Fibroblast of upper back skin (primary cell): ENCODE results near the gene FLCN.

Experiments
- DNase-seq: peaks from one replicate; pipeline ENCODE4 v3.0.0-alpha.2; 2013

FLCN gene

DNA sequence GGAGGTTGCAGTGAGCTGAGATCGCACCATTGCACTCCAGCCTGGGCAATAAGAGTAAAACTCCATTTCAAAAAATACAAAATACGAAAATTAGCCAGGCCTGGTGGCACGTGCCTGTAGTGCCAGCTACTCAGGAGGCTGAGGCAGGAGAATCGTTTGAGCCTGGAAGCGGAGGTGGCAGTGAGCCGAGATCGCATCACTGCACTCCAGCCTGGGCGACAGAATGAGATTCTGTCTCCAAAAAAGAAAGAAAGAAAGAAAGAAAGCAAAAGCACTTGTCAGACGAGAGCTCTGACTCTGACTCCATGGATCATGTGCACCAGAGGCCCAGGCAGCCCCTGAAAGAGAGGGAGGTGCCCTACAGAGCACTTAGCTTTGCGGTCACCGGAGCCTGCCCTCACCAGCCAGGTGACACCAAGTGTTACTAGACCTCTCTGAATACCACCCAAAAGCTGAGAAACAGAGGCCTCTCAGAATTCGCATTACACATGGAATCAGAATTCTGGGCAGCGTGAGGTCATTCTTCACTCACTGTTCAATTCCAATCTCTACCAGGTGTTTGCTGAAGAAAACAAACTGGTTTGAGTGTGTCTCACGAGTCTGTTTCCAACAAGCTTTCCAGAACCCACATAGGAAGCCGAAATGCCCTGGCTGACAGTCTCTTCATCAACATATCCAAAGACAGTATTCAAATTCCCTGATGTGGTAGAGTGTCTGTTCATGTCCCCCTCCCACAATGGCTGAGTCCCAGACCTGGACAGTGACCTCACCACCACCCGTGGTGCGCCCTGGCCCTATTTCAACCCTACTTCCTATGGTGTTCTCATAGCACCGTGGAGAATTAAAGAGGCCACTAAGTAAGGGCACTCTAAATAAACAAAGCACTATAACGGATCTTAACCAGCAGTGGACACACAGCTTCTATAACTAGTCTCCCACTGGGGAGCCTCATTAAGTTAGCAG lies 1.5 kb downstream of the FLCN start:
- peak; percentile 20 for DNase-seq

DNA sequence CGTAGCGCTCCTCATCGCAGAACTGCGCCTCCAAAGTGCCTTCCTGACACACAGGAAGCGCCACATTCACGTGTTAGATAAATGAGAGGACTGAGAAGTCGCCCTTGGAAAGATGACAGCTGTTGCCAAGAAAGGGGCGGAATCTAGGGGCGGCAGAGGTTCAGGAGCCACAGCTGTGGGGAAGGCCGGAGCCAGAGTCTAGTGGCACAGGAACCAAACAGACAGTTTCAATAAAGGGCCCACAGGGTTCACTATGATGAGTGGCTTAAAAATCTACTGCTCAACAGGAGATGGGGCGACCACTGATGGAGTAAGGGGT lies 4.7 kb downstream of the FLCN start:
- no peak for DNase-seq

DNA sequence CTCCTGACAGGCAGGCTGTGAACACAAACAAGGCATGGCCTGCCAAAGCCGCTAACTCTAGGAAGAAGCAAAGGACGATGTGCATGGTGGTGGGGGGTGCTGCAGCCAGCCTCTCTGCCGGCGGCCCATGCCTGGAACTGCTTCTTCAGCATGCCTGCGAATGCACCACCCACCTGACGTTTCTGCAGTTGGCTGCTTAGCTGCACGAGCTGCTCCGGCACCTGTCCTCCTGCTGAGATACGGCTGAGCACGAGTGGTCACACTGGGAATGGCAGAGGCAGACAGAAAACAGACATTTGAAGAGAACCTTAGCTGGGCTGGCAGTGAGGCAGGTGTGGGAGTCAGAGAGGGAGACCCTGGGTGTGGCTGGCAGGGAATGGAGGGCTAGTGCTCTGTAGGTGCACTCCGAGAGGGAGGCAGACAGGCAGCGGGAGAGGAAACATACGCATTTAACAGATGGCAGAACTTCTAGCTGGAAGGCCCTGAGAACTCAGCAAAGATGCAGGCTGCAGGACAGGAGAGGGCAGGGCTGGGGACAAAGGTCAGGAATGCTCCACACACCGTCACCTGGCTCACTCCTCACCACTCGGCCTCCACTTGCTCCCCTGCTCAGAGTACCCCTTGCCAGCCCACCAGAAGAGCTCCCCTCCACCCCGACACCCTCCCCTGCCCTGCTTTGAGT lies 5.2 kb downstream of the FLCN start:
- no peak for DNase-seq

DNA sequence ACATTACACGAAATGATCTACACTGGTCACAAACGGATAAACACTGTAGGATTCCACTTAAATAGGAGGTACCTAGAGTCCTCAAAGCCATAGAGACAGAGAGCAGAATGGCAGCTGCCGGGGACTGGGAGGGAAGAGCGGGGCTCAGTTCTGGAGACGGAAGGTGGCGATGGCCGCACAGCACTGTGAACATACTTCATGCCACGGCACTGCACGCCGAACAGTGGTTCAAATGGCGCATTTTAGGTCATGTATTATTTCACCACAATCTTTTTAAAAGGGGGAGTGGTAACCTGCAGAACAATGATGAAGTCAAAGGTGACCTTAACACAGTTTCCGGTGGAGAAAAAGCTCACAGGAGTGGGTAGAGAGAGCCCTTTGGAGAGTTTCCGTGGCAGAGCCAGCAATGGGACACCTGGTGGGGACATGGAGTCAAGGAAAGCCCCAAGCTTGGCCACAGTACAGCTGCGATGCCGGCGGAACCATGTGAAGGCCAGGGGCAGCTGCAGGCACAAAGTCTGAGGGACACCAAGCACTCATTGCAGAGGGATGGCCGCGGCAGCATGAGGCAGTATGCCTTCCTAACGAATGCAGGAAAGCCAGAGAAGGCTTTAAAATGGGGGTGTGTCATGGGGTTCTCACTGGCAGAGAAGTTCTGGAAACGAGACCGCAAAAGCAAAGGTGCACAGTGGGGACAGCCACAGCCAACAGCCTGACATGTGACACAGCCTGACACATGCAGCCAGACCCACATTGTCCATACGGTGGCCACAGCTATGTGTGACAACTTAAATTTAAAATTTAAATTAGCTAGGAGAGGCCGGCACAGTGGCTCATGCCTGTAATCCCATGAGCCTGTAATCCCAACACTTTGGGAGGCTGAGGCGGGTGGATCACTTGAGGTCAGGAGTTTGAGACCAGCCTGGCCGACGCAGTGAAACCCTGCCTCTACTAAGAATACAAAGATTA lies 7.3 kb downstream of the FLCN start:
- DNase-seq = no peak

DNA sequence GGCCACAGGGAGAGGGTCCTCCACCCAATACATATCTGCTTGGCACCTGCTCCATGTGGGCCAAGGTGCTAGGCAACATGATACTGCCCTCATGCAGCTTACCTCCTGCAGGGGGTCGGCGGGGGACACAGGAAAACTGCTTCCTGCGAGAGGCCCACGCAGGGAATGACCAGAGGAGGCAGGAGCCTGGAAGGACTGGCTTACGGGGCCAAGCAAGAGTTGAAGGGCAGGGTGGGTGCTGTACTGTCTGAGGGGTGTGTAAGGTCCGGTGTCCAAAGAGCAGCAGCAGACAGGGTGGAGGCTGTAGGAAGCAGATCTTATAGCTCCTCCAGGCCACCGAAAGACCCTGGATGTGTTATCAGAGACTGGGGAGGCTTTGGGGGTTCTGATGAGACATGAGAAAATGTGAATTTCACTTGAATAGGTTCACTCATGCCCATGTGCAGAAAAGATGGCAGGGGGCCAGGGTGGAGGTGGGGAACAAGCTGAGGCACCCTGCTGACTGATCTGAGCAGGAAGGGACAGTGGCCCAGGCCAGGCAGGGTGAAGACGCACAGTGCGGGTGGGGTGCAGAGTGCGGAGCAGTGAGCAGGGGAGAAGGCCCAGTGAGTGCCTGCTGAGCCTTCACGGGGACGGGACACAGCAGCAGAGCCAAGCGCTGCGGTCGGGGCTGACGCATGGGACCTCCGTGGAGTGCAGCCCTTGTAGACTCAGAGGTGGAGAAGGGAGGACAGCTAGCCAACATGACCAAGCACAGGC lies 8.3 kb downstream of the FLCN start:
- DNase-seq = no peak

DNA sequence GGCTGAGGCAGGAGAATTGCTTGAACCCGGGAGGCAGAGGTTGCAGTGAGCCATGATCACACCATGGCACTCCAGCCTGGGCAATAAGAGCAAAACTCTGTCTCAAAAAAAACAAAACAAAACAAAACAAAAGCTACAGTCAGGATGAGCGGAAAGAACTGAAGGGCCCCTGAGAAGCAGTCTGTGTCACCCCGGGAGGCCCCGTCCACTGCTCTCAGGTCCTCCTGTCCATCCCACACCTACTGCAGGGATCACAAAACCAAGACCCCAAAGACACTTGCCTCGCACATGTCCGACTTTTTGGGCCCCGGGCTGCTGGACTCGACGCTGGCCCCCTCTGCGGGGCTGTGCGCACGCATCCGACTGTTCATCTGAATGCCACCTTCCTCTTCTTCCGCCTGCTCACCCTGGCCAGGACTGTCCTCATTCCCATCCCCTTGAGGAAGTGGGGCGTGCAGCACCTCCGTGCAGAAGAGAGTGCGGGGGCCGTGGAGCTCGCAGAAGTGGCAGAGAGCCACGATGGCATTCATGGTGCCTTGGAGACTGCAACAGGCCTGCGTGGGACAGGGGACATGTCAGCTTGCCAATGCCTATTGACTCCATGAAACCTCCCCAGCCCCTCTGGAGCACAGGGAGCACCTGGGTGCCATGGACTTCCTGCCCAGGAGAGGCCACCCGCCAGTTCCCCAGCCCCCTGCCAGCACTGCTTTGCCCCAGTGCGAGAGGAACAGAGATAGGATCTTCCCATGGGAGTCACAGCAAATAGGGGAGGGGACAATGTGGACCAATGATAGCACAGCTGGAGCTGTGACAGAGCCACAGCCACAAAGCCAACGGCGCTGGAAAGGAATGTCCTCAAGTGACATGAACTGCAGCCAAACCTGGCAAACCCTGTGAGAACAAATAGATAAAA lies 9.1 kb downstream of the FLCN start:
- no peak for DNase-seq

DNA sequence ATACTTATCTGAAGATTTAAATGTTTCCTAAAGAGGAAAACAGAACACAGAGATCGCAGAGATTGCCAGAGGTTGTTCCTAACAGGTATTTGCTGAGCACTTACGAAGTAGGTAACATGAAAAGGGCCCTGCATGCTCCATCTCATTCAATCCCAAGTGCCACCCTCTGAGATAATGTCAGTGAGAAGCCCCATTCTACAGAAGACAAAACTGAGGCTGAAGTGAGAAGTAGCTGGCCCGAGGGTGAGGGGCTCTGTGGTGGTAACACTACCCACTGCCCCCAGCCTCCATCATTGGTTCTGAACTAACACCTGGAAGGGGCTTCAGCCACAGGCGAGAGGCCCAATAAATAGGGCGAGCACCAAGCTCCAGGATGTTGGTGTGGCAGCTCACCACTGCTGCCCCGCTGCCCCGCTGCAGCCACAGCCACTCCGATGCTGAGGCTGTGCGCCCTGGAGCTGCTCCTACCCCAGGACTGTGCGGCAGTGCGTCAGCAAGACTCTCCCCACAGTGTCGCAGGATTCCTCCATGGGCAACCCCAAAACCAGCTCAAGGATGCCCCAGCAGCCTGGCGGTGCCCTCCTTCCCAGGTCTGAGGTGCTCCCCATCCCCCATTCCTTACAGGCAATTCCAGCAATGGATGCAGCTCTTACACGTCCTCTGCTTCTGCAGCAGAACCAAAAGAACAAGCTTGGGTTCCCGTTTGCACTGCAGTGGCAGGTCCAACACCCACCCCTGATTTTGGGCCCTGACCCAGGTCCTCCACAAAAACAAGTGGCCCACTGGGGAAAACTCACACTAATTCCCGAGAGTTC lies 10.3 kb downstream of the FLCN start:
- no peak for DNase-seq

DNA sequence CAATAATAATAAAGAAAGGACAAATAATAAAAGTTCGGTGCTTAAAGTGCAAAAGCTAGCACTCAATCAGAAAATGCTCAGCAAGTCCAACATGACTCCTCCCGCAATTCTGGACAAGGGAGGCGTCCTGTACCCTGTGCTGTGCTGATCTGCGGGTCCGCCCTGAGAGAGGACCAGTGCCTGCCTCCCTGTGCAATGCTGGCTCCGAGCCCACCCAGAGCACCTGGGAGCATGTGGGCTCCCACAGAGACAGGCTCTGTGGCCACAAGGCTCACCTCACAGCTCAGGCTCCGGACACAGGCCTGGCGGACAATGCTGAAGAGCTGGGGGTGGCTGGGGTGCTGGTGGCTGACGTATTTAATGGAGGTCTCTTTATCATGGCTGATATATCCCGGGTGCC lies 11.1 kb downstream of the FLCN start:
- DNase-seq = no peak

DNA sequence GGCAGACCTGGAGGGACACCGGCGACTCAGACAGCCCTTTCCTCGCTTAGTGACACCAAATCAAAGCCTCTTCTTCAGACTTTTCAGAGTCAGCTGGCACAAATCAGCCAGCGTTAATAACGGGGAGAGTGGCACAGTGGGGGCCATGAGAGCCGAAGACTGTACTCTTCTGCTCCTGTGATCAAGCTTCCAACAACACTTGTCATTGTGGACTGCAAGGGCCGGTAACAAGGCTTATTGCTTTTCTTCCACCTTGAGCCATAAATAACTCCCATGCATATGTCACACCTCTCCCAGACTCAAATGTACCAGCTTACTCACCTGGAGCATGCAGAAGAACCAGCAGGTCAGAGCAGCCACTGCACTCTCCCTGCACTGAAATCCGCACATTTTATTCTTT lies 12.8 kb downstream of the FLCN start:
- DNase-seq = no peak

DNA sequence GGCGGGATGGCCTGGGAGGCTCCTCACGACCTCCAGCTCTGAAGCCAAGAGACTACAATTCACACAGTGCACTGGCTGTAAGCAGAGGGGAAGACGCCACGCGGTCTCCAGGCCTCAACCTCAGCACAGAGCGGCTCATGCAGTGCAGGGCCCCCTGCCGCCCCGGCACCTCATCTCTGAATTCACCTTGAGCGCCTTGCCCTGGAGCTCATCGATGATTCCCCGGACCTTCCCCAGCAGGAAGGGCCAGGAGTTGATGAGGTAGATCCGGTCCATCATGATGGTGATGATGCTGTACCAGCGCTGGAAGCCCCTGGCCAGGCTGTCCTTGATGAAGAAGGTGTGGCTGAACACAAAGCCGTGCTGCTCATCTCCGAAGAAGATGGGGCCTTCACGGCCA lies 13.2 kb downstream of the FLCN start:
- DNase-seq = no peak

DNA sequence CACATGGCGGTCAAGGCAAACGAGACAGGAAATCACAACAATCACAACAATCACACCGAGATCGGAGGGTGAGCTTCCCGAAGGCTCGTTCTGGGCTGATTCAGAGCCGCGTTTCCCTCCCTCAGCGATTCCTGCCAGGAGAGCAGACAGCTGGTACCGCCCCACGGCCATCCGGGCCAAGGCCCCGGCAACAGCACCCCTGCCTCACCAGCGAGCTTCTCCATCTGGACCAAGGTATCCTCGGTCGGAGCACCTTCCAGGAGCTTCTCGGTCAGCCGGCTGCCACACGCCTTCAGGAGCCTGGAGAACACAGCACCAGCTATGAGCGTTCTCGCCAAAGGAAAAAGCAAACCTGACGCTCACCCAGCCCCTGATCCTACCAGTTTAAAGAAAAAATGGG lies 15.6 kb downstream of the FLCN start:
- DNase-seq = no peak

DNA sequence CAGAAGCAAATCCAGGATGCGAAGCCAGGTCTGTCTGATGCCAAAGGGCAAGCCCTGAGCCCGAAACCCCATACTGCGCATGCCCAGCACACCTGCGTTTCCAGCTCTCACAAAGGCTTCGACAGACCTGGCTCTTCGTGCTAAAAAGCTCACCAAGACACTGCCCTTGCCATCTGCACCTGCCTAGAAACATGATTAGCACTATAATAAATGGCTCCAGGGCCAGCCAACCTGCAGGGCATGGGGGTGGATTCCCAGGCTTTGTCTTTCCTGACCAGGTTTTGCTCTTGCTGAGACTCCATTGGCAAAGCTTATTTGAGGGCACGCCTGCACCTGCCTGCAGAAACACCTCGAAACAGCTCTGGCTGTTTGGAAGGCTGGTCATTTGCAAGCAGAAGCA lies 16.4 kb downstream of the FLCN start:
- DNase-seq = no peak

DNA sequence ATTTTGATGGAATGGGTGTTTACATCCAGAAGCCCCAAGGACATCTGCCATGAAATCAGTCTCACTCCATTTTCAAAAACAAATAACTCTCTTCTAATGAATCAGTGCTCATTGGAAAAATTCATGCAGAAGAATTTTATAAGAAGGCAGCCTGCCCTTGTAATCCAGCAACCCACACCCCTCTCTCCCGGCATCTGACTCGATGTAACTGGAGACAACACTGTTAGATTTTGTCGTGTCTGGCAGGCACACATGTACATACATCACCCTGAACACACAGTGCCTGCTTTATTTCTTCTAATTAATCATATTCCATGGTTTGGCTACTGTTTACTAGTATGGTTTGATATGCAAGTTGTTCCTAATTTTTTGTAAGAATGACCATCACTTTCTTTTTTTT lies 19.0 kb downstream of the FLCN start:
- no peak for DNase-seq

DNA sequence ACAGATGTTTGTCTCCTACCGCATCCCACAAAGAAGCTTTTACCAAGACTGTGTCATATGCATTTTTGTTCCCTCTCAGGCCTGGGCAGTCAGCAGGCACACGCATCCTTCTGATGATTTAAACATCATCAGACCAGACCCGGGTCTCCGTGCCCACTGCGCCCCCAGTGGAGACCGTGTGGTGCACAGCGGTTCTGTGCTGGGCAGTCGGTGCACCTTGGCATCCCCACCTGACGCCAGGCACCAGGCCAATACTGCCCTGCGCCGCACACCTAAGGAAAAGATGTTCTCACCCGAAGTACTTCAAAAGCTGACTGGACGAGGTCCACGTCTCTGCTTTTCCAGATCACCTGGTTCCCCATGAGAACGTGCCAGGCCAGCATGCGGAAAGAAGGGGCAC lies 20.2 kb downstream of the FLCN start:
- DNase-seq = no peak

DNA sequence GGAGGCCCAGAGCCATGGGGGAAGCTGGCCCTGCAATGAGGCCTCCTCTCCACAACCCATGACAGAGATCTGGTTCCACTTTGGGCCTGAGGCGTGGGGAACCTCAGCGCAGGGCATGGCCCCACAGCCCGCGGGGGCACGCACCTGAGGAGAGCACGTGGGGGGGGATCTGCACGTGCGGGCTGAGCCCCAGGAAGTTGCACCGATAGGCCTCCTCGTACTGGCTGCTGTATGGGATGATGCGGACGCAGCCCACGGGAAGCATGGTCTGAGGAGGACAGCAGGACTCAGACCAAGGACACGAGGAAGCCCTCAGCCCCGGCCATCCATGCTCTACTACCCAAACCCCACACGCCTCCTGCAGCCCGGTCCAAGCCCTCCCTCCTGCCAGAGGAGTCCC lies 20.7 kb downstream of the FLCN start:
- DNase-seq = no peak

DNA sequence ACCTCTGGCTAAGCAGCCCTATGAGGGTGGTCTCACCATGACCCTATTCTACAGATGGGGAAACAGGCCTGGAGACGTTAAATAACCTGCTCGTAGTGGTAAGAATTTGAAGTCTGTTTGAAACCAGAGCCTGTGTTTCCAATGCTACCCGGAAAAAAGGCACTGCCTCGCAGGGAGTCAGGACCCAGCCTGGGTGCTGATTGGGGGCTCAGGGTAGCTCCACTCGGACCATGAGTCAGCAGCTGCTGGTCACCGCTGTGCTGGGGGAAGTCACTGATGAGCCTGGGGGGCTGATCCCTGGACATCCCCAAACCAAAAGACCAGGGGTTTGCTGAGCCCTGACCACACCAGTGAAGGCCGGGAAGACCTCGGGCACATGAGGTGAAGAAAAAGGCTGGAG lies 21.4 kb downstream of the FLCN start:
- no peak for DNase-seq

DNA sequence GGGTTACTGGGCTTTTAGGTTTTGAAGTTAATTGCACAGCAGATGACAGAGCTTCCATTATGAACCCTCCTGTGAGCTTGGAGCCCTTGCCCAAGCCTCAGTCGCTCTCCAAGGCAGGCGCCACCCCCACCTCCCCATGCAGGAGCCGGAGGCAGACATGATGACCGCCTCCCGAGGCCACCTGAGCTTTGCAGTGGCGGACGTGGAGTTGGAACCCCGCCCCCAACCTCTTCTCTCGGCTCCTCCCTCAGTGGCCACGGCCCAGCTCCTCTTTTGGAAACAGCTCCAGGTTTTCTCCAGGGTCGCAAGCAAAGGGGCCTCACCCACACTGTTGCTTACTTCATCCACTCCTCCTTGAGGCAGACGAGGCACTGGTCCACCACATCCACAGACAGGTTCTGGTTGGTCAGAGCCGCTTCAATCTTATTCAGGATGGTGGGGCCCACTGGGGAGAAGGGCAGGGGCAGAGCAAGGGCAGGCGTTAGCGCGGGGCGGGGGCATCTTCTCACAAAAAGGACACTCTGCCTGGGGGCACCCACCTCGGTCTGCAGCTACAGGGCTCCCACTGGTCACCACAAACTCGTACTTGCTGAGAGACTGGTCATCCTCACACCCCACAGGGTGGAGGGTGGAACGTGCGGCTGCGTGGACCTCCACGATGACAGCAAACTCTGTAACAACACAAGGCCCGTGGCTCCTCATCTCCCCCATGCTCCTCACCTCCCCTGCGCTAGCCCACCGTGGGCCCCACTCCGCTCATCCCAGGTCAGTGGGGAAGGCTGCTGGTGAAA lies 22.1 kb downstream of the FLCN start:
- no peak for DNase-seq

DNA sequence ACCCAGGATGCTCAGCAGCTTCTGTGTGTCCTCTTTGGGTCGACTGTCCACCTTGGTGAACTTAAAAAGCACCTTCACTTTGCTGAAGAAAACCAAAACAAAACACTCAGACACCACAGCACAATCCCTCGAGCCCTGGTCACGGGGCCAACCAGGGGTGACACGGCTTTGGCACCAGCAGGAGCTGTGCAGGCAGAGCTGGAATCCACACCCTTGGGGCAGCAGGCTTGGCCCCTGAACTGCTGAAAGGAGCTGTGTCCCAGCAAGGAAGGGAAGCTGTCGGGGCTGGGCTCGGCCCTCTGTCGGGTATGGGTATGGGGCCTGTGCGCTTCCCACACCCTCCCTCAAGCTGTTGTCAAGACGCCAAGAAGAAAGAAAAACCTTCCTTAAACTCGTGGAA lies 23.2 kb downstream of the FLCN start:
- no peak for DNase-seq

DNA sequence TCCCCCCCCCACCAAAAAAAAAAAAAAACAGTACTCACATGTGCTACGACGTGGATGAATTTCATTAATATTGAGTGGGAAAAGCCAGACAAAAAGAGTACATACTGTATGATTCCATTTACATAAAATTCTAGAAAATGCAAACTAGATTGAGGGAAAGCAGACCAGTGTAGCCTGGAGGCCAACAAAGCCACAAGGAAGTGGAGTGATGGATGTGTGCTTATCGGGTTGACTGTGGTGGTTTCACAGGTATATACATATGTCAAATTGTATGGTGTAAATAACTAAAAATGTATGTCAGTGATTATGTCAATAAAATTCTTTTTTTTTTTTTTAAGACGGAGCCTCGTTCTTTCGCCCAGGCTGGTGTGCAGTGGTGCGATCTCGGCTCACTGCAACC lies 29.0 kb downstream of the FLCN start:
- DNase-seq = no peak

DNA sequence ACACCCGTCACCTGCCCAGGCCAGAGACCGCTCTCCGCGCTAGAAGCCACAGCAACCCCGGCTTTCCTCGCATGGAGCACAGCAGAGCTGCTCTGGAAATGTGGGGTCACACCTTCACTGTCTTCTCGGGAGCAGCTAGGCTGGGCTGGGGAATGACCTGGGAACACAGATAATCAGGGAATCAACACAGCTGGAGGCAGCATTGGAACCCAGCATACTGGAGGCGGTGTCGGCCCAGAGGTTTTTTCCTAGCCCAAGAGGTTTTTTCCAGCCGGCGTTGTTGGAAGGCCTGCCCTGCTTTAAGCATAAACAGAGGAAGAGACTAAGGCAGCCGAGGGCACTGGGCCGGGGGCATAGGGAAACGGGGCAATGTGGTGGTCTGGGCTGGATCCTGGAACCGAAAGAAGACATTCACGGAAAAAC lies 30.0 kb downstream of the FLCN start:
- no peak for DNase-seq
